Measurements from ENCODE around the gene RPTOR. TPM values are rescaled to one million over a fixed set of nuclear protein-coding genes. Genes with fewer than 3 reads are reported as not detected.

RPTOR gene
- total RNA-seq, 6 experiments from 2014 or later: 34.4 to 39.2 (median 35.5) TPM

GRCh38 chr17:80604670-80605010 is 60.0 kb downstream of the RPTOR start:
- Mint-ChIP-seq H3K36me3 (ENCODE audit: low read depth) (peaks cover 18% of the 10 kb centered on the region), H3K4me1 (ENCODE audit: low read depth) (peaks cover 10% of the 10 kb centered on the region), H3K27me3 (ENCODE audit: insufficient read depth) (no peaks in the 10 kb centered on the region; the same call in 1 of the 2 replicates), H3K4me3 (no peak overlapping the region), H3K27ac (no peak overlapping the region), H3K9me3 (no peaks in the 10 kb centered on the region)
- no peak for TF ChIP-seq CTCF (IDR thresholded peaks at IDR 0.05)
- no peak for DNase-seq

- Mint-ChIP-seq H3K36me3 (ENCODE audit: low read depth) (peaks cover 12% of the 10 kb centered on the region), H3K9me3 (no peaks in the 10 kb centered on the region), H3K4me3 (no peak overlapping the region), H3K27ac (no peak overlapping the region), H3K4me1 (ENCODE audit: low read depth) (peaks cover 1% of the 10 kb centered on the region), H3K27me3 (ENCODE audit: insufficient read depth) (no peaks in the 10 kb centered on the region; the same call in 1 of the 2 replicates)
- no peak for TF ChIP-seq CTCF (IDR thresholded peaks at IDR 0.05)
- DNase-seq: no peak
Observed at GRCh38 chr17:80605326-80606066, 60.9 kb downstream of the RPTOR start.

GRCh38 chr17:80608326-80608725 is 63.7 kb downstream of the RPTOR start:
- no peak for TF ChIP-seq CTCF (IDR thresholded peaks at IDR 0.05)
- DNase-seq: no peak
- Mint-ChIP-seq H3K36me3 (ENCODE audit: low read depth) (peaks cover 2% of the 10 kb centered on the region; the same call in 1 of the 2 replicates), H3K27ac (no peak overlapping the region), H3K27me3 (ENCODE audit: insufficient read depth) (no peaks in the 10 kb centered on the region; the same call in 1 of the 2 replicates), H3K4me1 (ENCODE audit: low read depth) (no peaks in the 10 kb centered on the region; the same call in none of the 2 replicates), H3K4me3 (no peak overlapping the region), H3K9me3 (no peaks in the 10 kb centered on the region)

GRCh38 chr17:80609757-80610156 is 65.1 kb downstream of the RPTOR start:
- Mint-ChIP-seq H3K36me3 (ENCODE audit: low read depth) (no peaks in the 10 kb centered on the region), H3K9me3 (no peaks in the 10 kb centered on the region), H3K27me3 (ENCODE audit: insufficient read depth) (no peaks in the 10 kb centered on the region; the same call in 1 of the 2 replicates), H3K4me3 (no peak overlapping the region), H3K27ac (no peak overlapping the region), H3K4me1 (ENCODE audit: low read depth) (peaks cover 6% of the 10 kb centered on the region)
- no peak for DNase-seq
- TF ChIP-seq CTCF (IDR thresholded peaks at IDR 0.05): no peak

- H3K36me3 Mint-ChIP-seq (ENCODE audit: low read depth): no peaks in the 10 kb centered on the region; the same call in 1 of the 2 replicates
- no peaks in the 10 kb centered on the region for H3K9me3 Mint-ChIP-seq
- H3K27ac Mint-ChIP-seq: no peak overlapping the region
- TF ChIP-seq CTCF (IDR thresholded peaks at IDR 0.05): no peak
- H3K4me3 Mint-ChIP-seq: no peak overlapping the region
- H3K4me1 Mint-ChIP-seq (ENCODE audit: low read depth): peaks cover 6% of the 10 kb centered on the region
- no peaks in the 10 kb centered on the region; the same call in 1 of the 2 replicates for H3K27me3 Mint-ChIP-seq (ENCODE audit: insufficient read depth)
- no peak for DNase-seq
Observed at GRCh38 chr17:80611816-80612215, 67.2 kb downstream of the RPTOR start.

Measured in HFFc6 (cell line).